ENCODE data around the gene WWC2.

DNA sequence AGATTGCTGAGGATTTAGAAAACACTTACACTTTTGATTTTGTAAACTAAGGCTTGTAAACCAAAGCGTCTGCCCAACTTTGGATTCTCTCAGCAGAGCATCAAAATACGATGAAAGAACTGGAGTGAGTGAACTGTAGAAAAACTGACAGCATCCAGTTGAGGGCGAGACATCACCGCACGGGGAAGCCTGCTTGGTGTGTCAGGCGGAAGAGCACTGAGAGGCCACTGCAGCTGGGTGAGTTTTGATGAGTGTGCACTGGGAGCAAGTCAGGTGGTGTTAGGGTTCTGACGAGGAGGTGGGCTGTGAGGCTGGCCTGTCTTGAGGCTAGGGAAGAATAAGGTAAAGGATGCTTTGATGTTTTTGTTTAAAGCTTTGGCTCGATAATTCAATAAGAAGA, 270.0 kb downstream of the WWC2 start:
- TF ChIP-seq CTCF (IDR thresholded peaks at IDR 0.05; ENCODE audit: extremely low read depth in 1 of 2, insufficient read depth in 1 of 2, low read depth in 1 of 2, low read length in 2 of 2), result no peak
- TF ChIP-seq POLR2A (IDR thresholded peaks at IDR 0.05; ENCODE audit: low read depth, low read length), result no peak
- no peak for TF ChIP-seq MYC (IDR thresholded peaks at IDR 0.05; ENCODE audit: low read depth, low read length)
- TF ChIP-seq FOS (IDR thresholded peaks at IDR 0.05; ENCODE audit: borderline replicate concordance, insufficient read depth, low read length), result no peak
- no peak for TF ChIP-seq EZH2 (IDR thresholded peaks at IDR 0.05; ENCODE audit: borderline replicate concordance, low read depth, low read length, severe bottlenecking)
- no peak for TF ChIP-seq POLR2AphosphoS5 (IDR thresholded peaks at IDR 0.05; ENCODE audit: insufficient read depth, low read depth, low read length)
- TF ChIP-seq JUN (IDR thresholded peaks at IDR 0.05; ENCODE audit: borderline replicate concordance, insufficient read depth, insufficient read length, low read depth), result no peak

Data from endothelial cell of umbilical vein (primary cell).